ENCODE data around the gene YY1. TPM values are rescaled to one million over a fixed set of nuclear protein-coding genes. Genes with fewer than 3 reads are reported as not detected.

YY1 gene
- total RNA-seq, 3 donors from 2014 or later (not counting 1 experiment from before 2014, with no cell fraction given): 77.9 to 92.6 (median 90.4) TPM

GRCh38 chr14:100211366-100211765, 27.6 kb upstream of the YY1 start:
- Mint-ChIP-seq H3K36me3 (no peaks in the 10 kb centered on the region), H3K4me3 (no peak overlapping the region), H3K9me3 (no peaks in the 10 kb centered on the region), H3K4me1 (peaks cover 18 to 29% of the 10 kb centered on the region in 2 donors), H3K27me3 (ENCODE audit: low read depth in 2 of 2) (peaks cover 0 to 2% of the 10 kb centered on the region in 2 donors), H3K27ac (no peak overlapping the region)
- WGBS (ENCODE audit: insufficient coverage): 97% methylated on average over 9 of the region's 9 CpGs
- no peaks in the 10 kb centered on the region for H3K36me3 ChIP-seq (ENCODE audit: control insufficient read depth, insufficient read depth, low read length)
- peaks cover 19% of the 10 kb centered on the region for H3K4me1 ChIP-seq (ENCODE audit: control insufficient read depth, insufficient read depth, low read length)
- H3K4me3 ChIP-seq (ENCODE audit: low read length): no peak overlapping the region
- no peak overlapping the region for H3K27ac ChIP-seq (ENCODE audit: low read length)
- no peaks in the 10 kb centered on the region for H3K9me3 ChIP-seq (ENCODE audit: control insufficient read depth, insufficient read depth, low read length)
- intact Hi-C loops (cut with micrococcal nuclease): no loop called here
- no peak for TF ChIP-seq CTCF (IDR thresholded peaks at IDR 0.05)
- ATAC-seq (no peak), DNase-seq (no peak)
- no peaks in the 10 kb centered on the region for H3K27me3 ChIP-seq (ENCODE audit: control insufficient read depth, insufficient read depth, low read length)

- Mint-ChIP-seq H3K4me1 (peaks cover 18 to 29% of the 10 kb centered on the region in 2 donors), H3K4me3 (no peak overlapping the region), H3K27ac (no peak overlapping the region), H3K36me3 (no peaks in the 10 kb centered on the region), H3K27me3 (ENCODE audit: low read depth in 2 of 2) (peaks cover 0 to 2% of the 10 kb centered on the region in 2 donors), H3K9me3 (no peaks in the 10 kb centered on the region)
- H3K9me3 ChIP-seq (ENCODE audit: control insufficient read depth, insufficient read depth, low read length): no peaks in the 10 kb centered on the region
- no peak overlapping the region for H3K4me3 ChIP-seq (ENCODE audit: low read length)
- no peaks in the 10 kb centered on the region for H3K27me3 ChIP-seq (ENCODE audit: control insufficient read depth, insufficient read depth, low read length)
- WGBS (ENCODE audit: insufficient coverage): 90% methylated on average over 7 of the region's 7 CpGs
- TF ChIP-seq CTCF (IDR thresholded peaks at IDR 0.05): no peak
- intact Hi-C loops (cut with micrococcal nuclease): no loop called here
- H3K36me3 ChIP-seq (ENCODE audit: control insufficient read depth, insufficient read depth, low read length): no peaks in the 10 kb centered on the region
- no peak overlapping the region for H3K27ac ChIP-seq (ENCODE audit: low read length)
- ATAC-seq (no peak), DNase-seq (no peak)
- H3K4me1 ChIP-seq (ENCODE audit: control insufficient read depth, insufficient read depth, low read length): peaks cover 19% of the 10 kb centered on the region
Observed at GRCh38 chr14:100211893-100212292, 27.1 kb upstream of the YY1 start.

- Histone ChIP-seq H3K36me3 (ENCODE audit: control insufficient read depth, insufficient read depth, low read length) (no peaks in the 10 kb centered on the region), H3K4me1 (ENCODE audit: control insufficient read depth, insufficient read depth, low read length) (peaks cover 19% of the 10 kb centered on the region), H3K4me3 (ENCODE audit: low read length) (no peak overlapping the region), H3K27me3 (ENCODE audit: control insufficient read depth, insufficient read depth, low read length) (no peaks in the 10 kb centered on the region), H3K9me3 (ENCODE audit: control insufficient read depth, insufficient read depth, low read length) (no peaks in the 10 kb centered on the region), H3K27ac (ENCODE audit: low read length) (peak overlapping the region; percentile 39)
- H3K36me3 Mint-ChIP-seq: no peaks in the 10 kb centered on the region
- H3K27ac Mint-ChIP-seq: peak overlapping the region; percentile 80
- peak overlapping the region; percentile 65 for H3K4me3 Mint-ChIP-seq
- WGBS (ENCODE audit: insufficient coverage): 89% methylated on average over 4 of the region's 7 CpGs
- intact Hi-C loops (cut with micrococcal nuclease): no loop called here
- H3K9me3 Mint-ChIP-seq: no peaks in the 10 kb centered on the region
- ATAC-seq (no peak), DNase-seq (no peak)
- no peak for TF ChIP-seq CTCF (IDR thresholded peaks at IDR 0.05)
- H3K4me1 Mint-ChIP-seq: peaks cover 18 to 29% of the 10 kb centered on the region in 2 donors
- H3K27me3 Mint-ChIP-seq (ENCODE audit: low read depth in 2 of 2): no peaks in the 10 kb centered on the region
Observed at GRCh38 chr14:100212476-100213333, 26.2 kb upstream of the YY1 start.

All from natural killer cell (primary cell).